Measurements from ENCODE around the gene DNAH10.

- TF ChIP-seq, protein P1, sequence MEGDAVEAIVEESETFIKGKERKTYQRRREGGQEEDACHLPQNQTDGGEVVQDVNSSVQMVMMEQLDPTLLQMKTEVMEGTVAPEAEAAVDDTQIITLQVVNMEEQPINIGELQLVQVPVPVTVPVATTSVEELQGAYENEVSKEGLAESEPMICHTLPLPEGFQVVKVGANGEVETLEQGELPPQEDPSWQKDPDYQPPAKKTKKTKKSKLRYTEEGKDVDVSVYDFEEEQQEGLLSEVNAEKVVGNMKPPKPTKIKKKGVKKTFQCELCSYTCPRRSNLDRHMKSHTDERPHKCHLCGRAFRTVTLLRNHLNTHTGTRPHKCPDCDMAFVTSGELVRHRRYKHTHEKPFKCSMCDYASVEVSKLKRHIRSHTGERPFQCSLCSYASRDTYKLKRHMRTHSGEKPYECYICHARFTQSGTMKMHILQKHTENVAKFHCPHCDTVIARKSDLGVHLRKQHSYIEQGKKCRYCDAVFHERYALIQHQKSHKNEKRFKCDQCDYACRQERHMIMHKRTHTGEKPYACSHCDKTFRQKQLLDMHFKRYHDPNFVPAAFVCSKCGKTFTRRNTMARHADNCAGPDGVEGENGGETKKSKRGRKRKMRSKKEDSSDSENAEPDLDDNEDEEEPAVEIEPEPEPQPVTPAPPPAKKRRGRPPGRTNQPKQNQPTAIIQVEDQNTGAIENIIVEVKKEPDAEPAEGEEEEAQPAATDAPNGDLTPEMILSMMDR (IDR thresholded peaks at IDR 0.05): no peak
- TF ChIP-seq POLR2AphosphoS5 (IDR thresholded peaks at IDR 0.05): no peak
These were observed 71.7 kb downstream of the DNAH10 start for GRCh38 chr12:123833830-123834229.
